GM21381 (cell line): ENCODE data around the gene NOP56.
"Not testable (repeated sequence)": the region's sequence is repeated elsewhere in the genome, so short reads cannot be mapped to it uniquely, and the experiment has no call there.

Experiments
- ATAC-seq: cut with Tn5 transposase; IDR thresholded peaks from one replicate; pipeline ENCODE4 v1.9.1; 2021; ENCODE audit warnings: mild to moderate bottlenecking, moderate library complexity; ENCODE audit not compliant: unreplicated experiment

Gene NOP56

GRCh38 chr20:2682040-2682439 lies 29.6 kb downstream of the NOP56 start:
- ATAC-seq = not testable (repeated sequence)

- ATAC-seq = not testable (repeated sequence)
Observed at GRCh38 chr20:2684817-2685216, 32.4 kb downstream of the NOP56 start.

- no peak for ATAC-seq
Observed at GRCh38 chr20:2687514-2687913, 35.1 kb downstream of the NOP56 start.

- no peak for ATAC-seq
Observed at GRCh38 chr20:2688041-2688591, 35.7 kb downstream of the NOP56 start.

GRCh38 chr20:2690213-2690612 lies 37.8 kb downstream of the NOP56 start:
- no peak for ATAC-seq

GRCh38 chr20:2690718-2691117 lies 38.3 kb downstream of the NOP56 start:
- no peak for ATAC-seq

- ATAC-seq = no peak
Observed at GRCh38 chr20:2691127-2691526, 38.7 kb downstream of the NOP56 start.

- ATAC-seq = no peak
Observed at GRCh38 chr20:2691663-2692035, 39.2 kb downstream of the NOP56 start.

GRCh38 chr20:2692036-2692885 lies 39.8 kb downstream of the NOP56 start, which contains the start of gene EBF4:
EBF4 (plus strand) TSS chr20:2692780; CDS start chr20:2693646, 866 bp downstream.
- ATAC-seq = no peak

GRCh38 chr20:2692886-2693285 lies 40.5 kb downstream of the NOP56 start:
- no peak for ATAC-seq

- ATAC-seq = no peak
Observed at GRCh38 chr20:2693286-2694007, 41.0 kb downstream of the NOP56 start.

GRCh38 chr20:2694008-2694471 lies 41.6 kb downstream of the NOP56 start:
- ATAC-seq = no peak

GRCh38 chr20:2694519-2694918 lies 42.1 kb downstream of the NOP56 start:
- ATAC-seq = no peak

- no peak for ATAC-seq
Observed at GRCh38 chr20:2695206-2695983, 43.0 kb downstream of the NOP56 start.

- not testable (repeated sequence) for ATAC-seq
Observed at GRCh38 chr20:2695984-2696525, 43.6 kb downstream of the NOP56 start.

GRCh38 chr20:2696646-2697045 lies 44.2 kb downstream of the NOP56 start:
- no peak for ATAC-seq

GRCh38 chr20:2697768-2698167 lies 45.3 kb downstream of the NOP56 start:
- no peak for ATAC-seq

- no peak for ATAC-seq
Observed at GRCh38 chr20:2698186-2698817, 45.9 kb downstream of the NOP56 start.

GRCh38 chr20:2698912-2699311 lies 46.5 kb downstream of the NOP56 start:
- no peak for ATAC-seq

GRCh38 chr20:2699775-2700413 lies 47.5 kb downstream of the NOP56 start:
- ATAC-seq = no peak
